Loucy (cell line): ENCODE measurements around the gene TNFRSF13B.

ENCODE experiments used
- EZH2phosphoT487 ChIP-seq: fragments of 200-600 bp; IDR thresholded peaks from 2 replicates; pipeline ENCODE4 v1.6.1; 2018; ENCODE audit warnings: antibody characterized with exemption, mild to moderate bottlenecking, moderate library complexity, borderline replicate concordance
- TF ChIP-seq, protein P1 (sequence below): fragments of 200-600 bp; sonication (generic); conservative IDR thresholded peaks from 2 replicates; pipeline ENCODE4 v1.5.1; 2014; ENCODE audit warnings: mild to moderate bottlenecking, antibody characterized with exemption, low read length

DNA sequence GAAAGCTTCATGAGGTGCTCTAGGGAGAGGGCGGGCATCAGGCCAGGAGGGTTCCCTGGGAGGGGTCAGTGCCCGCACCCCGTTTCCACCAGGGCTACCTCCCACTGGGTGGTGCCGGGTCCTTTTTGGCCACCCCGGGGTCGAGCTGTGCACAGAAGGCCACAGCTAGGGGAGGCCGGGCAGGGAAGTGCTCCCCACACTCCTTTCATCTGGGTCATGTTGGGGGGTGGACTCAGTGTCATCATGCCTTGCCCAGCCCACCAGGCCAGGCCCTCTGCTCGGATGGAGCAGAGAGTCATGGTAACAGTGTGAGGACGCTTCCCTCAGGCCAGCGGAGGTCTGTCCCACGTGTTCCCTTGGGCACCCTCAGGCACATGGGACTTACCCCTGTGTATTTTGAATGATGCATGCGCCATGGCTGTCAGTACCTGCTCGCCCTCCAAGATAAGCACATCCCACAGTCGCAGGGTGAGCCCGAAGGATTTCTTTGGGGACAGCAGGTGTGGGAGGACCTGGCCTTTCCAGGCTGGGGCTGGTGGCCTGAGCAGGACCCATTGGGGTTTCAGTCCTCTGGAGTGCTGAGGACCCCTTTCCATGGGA, 46.4 kb downstream of the TNFRSF13B start:
- TF ChIP-seq, protein P1, sequence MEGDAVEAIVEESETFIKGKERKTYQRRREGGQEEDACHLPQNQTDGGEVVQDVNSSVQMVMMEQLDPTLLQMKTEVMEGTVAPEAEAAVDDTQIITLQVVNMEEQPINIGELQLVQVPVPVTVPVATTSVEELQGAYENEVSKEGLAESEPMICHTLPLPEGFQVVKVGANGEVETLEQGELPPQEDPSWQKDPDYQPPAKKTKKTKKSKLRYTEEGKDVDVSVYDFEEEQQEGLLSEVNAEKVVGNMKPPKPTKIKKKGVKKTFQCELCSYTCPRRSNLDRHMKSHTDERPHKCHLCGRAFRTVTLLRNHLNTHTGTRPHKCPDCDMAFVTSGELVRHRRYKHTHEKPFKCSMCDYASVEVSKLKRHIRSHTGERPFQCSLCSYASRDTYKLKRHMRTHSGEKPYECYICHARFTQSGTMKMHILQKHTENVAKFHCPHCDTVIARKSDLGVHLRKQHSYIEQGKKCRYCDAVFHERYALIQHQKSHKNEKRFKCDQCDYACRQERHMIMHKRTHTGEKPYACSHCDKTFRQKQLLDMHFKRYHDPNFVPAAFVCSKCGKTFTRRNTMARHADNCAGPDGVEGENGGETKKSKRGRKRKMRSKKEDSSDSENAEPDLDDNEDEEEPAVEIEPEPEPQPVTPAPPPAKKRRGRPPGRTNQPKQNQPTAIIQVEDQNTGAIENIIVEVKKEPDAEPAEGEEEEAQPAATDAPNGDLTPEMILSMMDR = no peak
- no peak for TF ChIP-seq EZH2phosphoT487
